NCI-H1417 treated with DMSO at 0.1 percent for 48 hours (cell line): ENCODE data around the gene SOX6.

Experiments
- DNase-seq: peaks from one replicate; lab custom pipeline; 2025; lab: John Stamatoyannopoulos, UW

Gene SOX6

GRCh38 chr11:16364254-16364653 lies 7.9 kb upstream of the SOX6 start:
- no peak for DNase-seq

- no peak for DNase-seq
Measured at GRCh38 chr11:16363706-16364105, 7.4 kb upstream of the SOX6 start.

GRCh38 chr11:16361108-16361865 lies 4.9 kb upstream of the SOX6 start:
- no peak for DNase-seq

- DNase-seq: no peak
Measured at GRCh38 chr11:16359369-16359768, 3.0 kb upstream of the SOX6 start.

DNA sequence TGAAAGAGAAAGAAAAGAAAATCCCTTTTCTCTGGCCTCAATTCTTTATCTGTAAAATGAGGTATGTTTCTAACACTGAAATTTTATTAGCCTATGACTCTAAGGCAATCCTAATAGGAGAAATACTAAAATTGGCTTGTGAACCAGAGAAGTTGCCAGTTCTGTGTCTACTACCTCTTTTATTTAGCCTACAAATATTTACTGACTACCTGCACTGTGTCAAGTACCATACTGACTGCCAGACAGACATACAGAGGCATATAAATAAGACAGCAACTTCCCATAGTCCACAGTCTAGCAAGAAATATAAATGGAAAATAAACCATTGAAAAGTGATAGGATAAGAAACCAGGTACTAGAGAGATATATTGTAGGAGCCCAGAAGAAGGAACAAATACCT lies 2.4 kb upstream of the SOX6 start:
- no peak for DNase-seq

- no peak for DNase-seq
Measured at GRCh38 chr11:16357775-16358174, 1.4 kb upstream of the SOX6 start.

GRCh38 chr11:16356761-16357393 lies 531 bp upstream of the SOX6 start:
- DNase-seq: no peak

DNA sequence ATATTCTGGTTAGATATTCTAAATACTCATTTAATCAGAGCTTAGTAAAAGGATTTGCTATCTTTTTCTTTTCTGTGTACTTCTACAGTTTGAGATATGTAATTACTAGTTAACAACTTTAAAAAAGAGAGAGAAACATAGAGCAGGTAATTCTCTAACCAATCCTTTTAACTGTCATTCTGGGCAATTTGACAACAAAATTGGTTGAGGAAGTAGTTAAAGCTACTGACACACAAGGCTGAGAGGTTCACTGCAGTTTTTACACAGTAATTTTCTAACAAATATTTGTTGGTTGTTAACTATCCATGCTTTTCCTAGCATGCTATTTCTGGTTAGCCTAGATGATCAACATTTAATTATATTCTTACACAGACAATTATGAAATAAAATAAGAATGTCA lies 3.6 kb downstream of the SOX6 start:
- no peak for DNase-seq

DNA sequence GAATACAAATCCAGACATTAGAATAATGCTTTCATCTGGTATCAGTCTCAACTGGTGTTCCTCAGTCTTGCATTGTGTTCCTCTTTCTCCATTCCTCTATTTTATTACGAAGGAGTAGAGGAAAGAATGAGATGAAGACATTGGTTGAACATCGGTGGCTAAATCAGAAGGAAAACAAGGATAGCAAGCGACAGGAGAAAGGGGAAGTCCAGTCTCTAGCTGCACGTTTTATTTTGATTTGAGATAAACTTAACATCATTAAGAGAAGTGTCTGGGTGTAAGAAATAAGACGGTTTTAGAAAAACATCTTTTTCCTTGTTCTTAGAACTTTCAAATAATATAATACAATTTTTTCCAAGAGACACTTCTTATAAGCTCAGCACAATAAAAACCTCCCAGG lies 6.2 kb downstream of the SOX6 start:
- DNase-seq: no peak

- DNase-seq: no peak
Measured at GRCh38 chr11:16347928-16348685, 8.2 kb downstream of the SOX6 start.

DNA sequence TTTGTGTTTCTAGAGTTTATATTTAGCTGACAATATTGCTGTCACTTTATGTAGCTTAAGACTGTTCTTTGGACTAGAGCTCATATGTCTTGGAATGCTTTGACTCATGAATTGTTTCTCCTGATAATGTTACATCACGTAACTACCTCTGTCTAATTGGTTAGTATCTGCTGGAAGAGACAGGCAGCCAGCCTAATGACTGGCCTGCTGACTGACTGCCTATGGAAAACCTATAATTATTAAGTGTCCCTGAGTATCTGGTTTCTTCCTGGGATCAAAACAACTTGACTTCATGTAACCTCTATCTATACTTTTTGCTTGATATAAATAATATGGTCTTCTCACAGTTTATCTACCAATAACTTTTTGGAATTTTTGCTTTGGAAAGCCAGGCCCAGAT lies 9.4 kb downstream of the SOX6 start:
- no peak for DNase-seq

- DNase-seq: no peak
Measured at GRCh38 chr11:16341853-16342252, 14.5 kb downstream of the SOX6 start.

DNA sequence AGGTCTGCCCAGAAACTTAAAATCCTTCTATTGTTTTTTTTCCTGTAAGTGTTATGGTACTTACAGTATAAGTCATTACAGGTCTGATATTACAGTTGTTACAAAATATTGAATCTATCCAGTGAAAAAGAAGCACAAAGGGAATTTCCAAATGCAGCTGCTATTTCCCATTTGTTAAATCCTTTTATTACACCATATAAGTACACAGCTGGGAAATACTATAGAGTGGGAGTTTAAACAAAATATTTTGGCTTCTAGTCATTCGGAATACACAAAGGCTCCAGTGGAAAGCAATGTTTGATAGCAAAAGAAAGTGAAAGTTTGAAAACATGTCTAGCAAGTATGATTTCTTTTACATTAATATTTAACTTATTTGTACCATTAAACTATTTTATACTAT lies 18.0 kb downstream of the SOX6 start:
- DNase-seq: no peak

- DNase-seq: no peak
Measured at GRCh38 chr11:16337421-16338213, 18.7 kb downstream of the SOX6 start.

GRCh38 chr11:16336721-16337120 lies 19.6 kb downstream of the SOX6 start:
- no peak for DNase-seq

DNA sequence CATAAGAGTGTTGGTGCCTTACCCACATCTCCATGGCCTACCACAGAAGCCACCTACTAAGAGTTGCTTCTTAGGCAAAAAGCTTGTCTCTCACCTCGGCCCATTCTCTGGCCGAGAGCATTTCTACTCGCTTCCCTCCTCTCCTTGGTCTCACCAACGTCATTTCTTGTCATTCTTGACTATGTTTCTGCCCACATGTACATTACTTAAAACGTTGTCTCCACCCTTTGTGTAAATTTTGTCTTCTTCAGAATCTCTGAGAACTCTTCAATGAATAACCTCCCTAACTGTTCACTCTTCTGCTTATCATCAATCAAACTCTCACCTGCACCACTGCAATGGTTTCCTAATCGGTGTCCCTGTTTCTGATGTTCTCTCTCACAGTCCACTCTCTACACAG lies 20.1 kb downstream of the SOX6 start:
- no peak for DNase-seq

DNA sequence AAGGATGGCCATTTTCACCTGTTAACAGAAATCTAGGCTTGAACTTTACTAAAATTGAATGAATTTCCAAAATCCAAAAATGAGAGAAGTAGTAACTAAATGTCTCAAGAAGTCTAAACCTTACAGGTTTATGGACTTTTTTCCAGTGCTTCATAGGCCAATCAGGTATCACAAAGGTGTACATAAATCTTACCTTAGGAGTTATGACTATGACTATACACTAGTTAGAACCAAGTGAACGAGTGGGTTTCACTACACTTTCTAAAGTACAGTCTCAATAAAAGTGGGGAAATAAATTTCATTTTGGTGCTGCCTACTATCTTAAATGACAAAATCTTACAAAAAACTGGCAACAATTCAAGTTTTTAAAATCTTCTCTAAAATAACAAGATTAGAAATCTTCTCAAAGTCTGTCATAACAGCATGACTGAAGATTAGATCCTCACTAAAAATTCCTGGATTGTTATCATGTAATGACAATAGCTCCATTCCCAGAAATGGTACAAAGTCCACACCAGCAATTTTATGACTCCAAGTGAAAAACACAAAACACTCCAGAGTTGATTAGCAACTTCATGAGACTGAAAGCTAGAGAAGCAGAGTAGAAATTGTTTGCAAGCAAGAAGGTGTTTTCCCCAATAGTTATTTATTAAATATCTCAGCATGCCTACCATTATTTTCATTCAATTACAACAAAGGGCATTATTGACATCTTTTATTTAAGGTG lies 20.9 kb downstream of the SOX6 start:
- no peak for DNase-seq

GRCh38 chr11:16326679-16327297 lies 29.6 kb downstream of the SOX6 start:
- no peak for DNase-seq

GRCh38 chr11:16322190-16322589 lies 34.2 kb downstream of the SOX6 start:
- no peak for DNase-seq

DNA sequence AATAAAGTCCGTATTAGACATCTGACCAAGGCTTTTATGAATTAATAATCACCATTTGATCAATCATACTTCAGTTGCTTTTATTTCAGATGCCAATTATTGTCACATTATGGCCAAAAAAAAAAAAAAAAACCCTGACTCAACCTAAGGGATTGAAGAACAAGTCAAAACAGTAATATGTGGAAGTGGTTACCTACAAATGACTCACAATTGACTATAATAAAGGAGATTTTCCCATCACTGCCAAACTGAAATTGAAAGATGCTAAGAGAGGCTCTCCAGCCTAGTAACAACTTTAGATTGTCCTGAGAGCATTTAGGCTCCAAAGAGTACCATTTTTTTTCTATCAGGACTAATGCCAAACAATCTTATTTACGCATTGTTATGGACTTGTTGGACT lies 35.2 kb downstream of the SOX6 start:
- DNase-seq: no peak

DNA sequence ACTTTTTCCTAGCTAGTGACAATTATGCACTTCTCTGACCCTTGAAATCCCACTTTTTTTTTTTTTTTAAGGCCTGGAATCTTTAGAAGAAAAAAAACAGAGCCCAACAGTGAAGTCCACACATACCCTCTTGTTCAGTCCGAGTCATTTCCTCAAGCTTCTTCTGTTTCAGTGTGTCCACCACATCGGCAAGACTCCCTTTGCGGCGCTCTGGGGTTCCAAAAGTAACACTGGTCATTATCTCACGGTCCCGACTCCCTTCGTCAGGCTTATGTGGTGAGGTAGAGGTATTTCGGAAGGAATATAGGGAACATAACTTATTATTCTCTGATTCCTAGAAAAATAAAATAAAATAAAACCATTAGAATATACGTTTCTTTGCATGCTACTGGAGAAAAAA lies 38.0 kb downstream of the SOX6 start:
- DNase-seq: no peak
